Measurements from ENCODE around the gene SLC7A1. TPM values are rescaled to one million over a fixed set of nuclear protein-coding genes. Genes with fewer than 3 reads are reported as not detected.

Gene SLC7A1
- total RNA-seq, 1 donor from 2014 or later = 138 TPM

DNA sequence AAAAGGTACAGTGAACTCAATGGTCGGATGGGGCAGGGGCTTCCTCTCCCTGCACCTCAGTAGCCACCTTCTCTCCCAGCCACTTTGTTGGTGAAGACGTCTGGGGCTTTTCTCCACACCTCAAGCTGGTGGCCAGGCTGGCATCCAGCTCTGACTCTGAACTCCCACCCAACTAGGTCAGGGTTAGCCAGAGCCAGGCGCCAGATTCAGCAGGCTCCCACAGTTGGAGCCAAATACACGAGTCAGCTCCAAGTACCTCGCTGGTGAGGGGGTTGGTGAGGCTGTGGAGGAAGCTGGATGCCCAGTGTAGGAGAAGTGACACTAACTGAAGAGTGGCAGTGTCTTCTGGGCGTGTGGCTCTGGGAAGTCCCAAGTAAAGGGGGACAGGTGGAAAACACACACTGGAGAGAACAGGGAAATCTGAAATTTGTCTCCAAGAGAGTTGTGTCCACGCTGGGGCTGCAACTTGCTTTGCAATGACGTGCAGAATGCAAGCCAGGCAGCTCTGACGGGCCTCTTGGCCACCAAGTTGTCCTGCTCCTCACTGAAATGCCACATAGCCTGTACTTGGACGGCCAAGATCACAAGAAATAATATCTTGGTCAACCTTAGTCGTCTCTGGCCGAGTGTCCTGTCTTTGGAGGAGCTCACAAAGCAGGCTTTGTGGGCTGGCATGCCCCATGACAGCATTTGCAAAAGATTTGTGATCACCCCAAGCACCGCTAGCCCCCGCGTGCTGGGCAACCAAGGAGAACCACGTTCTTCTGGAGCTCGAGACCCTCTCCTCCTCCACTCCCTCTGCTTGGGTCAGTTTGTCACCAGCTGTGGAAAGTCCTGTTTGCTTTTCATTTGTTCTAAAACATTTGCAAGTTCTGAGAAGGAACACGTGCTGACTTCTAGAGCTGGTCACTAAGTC lies 18.1 kb downstream of the SLC7A1 start:
- H3K27ac Mint-ChIP-seq = no peak overlapping the region
- H3K27me3 Mint-ChIP-seq = no peaks in the 10 kb centered on the region
- H3K36me3 Mint-ChIP-seq (ENCODE audit: low read depth) = peaks cover 17% of the 10 kb centered on the region
- H3K4me1 Mint-ChIP-seq = peaks cover 26% of the 10 kb centered on the region
- no peak overlapping the region for H3K4me3 Mint-ChIP-seq
- no peak for DNase-seq
- no peaks in the 10 kb centered on the region for H3K9me3 Mint-ChIP-seq
- intact Hi-C loops (cut with micrococcal nuclease) = no loop called here

DNA sequence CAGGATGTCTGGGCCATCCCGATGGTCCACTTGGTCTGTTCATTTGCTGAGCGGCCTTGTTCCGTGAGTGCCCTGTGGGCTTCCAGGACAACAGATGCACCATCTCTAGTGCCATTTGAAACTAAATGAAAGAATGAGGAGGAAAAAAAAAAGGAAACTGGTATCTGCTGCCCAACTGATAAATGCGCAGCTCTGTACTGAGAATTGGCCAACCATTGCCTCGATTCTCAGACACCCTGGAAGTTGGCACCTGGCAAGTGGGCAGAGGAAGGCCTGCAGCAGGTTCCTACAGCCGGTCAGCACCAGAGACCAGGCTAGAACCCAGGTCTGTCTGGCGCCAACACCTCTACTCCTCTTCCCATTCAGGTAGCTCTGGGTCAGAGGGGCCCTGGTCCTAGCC lies 18.9 kb downstream of the SLC7A1 start:
- DNase-seq = no peak
- Mint-ChIP-seq H3K27ac (no peak overlapping the region), H3K36me3 (ENCODE audit: low read depth) (peaks cover 17% of the 10 kb centered on the region), H3K9me3 (no peaks in the 10 kb centered on the region), H3K4me1 (peaks cover 28% of the 10 kb centered on the region), H3K4me3 (no peak overlapping the region), H3K27me3 (no peaks in the 10 kb centered on the region)
- intact Hi-C loops (cut with micrococcal nuclease) = no loop called here

DNA sequence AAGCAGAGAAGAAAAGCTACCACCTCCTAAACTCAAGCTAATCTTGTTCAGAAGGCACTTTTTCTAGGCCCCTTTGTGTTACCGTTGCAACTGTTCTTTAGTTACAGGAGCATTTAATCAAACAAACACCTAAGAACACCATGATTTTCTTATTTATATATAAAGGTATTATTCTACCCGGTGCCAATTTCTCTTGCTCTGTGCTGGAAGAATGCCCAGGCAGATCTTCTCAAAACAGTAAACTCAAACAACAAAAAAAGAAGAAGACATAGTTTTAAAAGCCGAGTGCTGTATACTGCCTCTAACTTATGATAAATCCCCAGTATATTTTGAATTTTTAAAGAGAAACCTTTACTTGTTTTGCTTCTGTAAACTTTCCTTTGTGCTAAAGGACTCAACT lies 20.4 kb downstream of the SLC7A1 start:
- Mint-ChIP-seq H3K27ac (no peak overlapping the region), H3K4me1 (peaks cover 27% of the 10 kb centered on the region), H3K4me3 (no peak overlapping the region), H3K36me3 (ENCODE audit: low read depth) (peaks cover 18% of the 10 kb centered on the region), H3K27me3 (no peaks in the 10 kb centered on the region), H3K9me3 (no peaks in the 10 kb centered on the region)
- intact Hi-C loops (cut with micrococcal nuclease) = no loop called here
- DNase-seq = no peak

DNA sequence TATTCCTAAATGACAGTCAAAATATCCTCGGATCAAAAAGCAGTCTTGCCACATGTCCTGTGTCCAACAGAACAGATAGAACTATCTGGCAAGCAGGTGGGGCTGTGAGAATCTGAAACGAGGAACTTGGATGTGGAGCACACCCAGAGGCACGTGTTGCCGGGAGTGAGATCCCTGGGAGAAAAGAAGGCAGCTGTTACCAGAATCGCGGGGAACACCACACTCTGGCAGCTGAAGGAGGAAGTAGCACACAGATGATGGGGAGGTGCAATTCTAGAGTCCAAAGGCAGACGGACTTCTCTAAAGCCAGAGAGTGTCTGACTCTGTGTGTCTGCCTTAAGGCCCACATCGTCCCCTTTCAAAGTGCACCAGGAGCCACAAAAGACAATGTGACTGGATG lies 22.3 kb downstream of the SLC7A1 start:
- no peak for DNase-seq
- no peaks in the 10 kb centered on the region for H3K9me3 Mint-ChIP-seq
- peak overlapping the region; percentile 52 for H3K27ac Mint-ChIP-seq
- no peaks in the 10 kb centered on the region for H3K27me3 Mint-ChIP-seq
- peaks cover 16% of the 10 kb centered on the region for H3K36me3 Mint-ChIP-seq (ENCODE audit: low read depth)
- intact Hi-C loops (cut with micrococcal nuclease) = no loop called here
- H3K4me3 Mint-ChIP-seq = no peak overlapping the region
- peaks cover 34% of the 10 kb centered on the region for H3K4me1 Mint-ChIP-seq

DNA sequence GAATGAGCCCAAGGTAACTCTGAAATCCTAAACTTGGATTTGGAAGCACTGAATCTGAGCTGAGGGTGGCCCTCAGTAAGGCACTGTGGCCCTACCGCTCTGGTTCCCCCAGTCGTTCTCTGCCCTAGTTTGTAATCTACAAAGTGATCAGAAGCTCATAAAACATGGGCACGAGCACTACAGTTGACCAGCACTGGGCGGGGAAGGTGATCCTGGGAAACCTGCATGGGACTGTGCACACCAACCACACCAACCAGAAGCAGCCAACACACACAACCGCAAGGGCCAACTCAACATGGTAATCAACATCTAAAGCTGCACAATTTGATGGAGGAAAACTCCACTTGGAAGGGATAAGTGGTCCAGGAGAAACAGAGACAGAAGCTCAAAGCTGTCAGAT lies 22.9 kb downstream of the SLC7A1 start:
- intact Hi-C loops (cut with micrococcal nuclease) = no loop called here
- Mint-ChIP-seq H3K4me1 (peaks cover 32% of the 10 kb centered on the region), H3K27ac (peak overlapping the region; percentile 32), H3K27me3 (no peaks in the 10 kb centered on the region), H3K9me3 (no peaks in the 10 kb centered on the region), H3K36me3 (ENCODE audit: low read depth) (peaks cover 16% of the 10 kb centered on the region), H3K4me3 (no peak overlapping the region)
- DNase-seq = no peak

DNA sequence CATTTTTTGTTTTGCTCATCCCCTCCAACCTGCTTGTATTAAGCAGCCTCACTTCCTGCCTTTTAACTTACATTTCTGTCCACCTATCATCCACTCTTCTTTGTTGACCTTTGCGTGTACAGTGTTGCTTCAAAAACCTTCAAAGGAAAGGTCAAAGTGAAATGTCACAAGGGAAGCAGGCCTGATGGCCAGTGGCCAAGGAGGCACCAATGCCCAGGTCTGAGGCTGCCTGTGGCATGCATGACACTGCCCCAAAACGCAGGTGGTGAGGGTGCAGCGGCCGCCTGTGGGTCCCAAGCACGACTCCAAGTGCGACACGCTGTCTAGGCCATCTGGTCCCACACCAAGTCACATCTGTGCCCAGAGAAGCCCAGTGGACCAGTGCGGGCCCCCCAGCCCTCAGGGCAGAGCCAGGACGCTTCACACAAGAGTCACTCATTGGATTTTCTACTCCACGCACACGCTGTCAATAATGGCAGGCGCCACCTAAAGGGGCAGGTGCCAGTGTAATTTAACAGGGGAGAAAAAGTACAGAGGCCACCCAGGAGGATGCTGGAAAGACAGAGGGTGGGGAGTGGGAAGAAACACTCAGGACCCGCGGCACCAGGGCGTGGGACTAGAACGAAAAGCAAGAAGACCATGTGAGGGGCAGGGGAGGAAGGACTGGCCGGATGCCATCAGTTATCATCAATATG lies 23.5 kb downstream of the SLC7A1 start:
- H3K27ac Mint-ChIP-seq = no peak overlapping the region
- peaks cover 16% of the 10 kb centered on the region for H3K36me3 Mint-ChIP-seq (ENCODE audit: low read depth)
- H3K4me1 Mint-ChIP-seq = peaks cover 32% of the 10 kb centered on the region
- DNase-seq = no peak
- H3K9me3 Mint-ChIP-seq = no peaks in the 10 kb centered on the region
- H3K27me3 Mint-ChIP-seq = no peaks in the 10 kb centered on the region
- no peak overlapping the region for H3K4me3 Mint-ChIP-seq
- intact Hi-C loops (cut with micrococcal nuclease) = no loop called here

DNA sequence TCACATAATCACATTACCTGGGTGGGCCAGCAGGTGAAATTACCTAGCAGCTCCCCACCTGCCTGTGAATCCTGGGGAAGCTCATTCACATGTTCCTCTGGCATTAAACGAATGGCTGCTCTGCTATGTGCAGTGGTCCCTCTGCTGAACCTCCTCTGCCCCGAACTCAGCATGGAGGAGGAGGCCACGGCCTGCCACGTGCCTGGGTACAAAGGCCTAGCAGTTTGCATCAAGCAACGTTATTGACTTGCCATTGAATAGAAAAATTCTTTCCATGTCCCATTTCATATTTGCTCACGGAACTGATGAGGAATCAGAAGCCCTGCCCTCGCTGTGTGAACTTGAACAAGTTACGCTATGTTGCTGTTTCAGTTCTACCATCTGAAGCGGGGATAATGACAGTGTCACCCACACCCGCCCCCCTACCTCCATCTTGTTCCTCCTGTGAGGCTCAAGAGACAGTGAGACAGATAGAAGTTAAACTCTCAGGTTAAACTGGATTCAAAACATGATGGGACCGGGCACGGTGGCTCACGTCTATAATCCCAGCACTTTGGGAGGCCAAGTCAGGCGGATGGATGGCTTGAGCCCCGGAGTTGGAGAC lies 25.3 kb downstream of the SLC7A1 start:
- H3K4me3 Mint-ChIP-seq = no peak overlapping the region
- intact Hi-C loops (cut with micrococcal nuclease) = no loop called here
- no peaks in the 10 kb centered on the region for H3K9me3 Mint-ChIP-seq
- no peak for DNase-seq
- H3K27me3 Mint-ChIP-seq = no peaks in the 10 kb centered on the region
- no peak overlapping the region for H3K27ac Mint-ChIP-seq
- peaks cover 40% of the 10 kb centered on the region for H3K4me1 Mint-ChIP-seq
- H3K36me3 Mint-ChIP-seq (ENCODE audit: low read depth) = peaks cover 13% of the 10 kb centered on the region

DNA sequence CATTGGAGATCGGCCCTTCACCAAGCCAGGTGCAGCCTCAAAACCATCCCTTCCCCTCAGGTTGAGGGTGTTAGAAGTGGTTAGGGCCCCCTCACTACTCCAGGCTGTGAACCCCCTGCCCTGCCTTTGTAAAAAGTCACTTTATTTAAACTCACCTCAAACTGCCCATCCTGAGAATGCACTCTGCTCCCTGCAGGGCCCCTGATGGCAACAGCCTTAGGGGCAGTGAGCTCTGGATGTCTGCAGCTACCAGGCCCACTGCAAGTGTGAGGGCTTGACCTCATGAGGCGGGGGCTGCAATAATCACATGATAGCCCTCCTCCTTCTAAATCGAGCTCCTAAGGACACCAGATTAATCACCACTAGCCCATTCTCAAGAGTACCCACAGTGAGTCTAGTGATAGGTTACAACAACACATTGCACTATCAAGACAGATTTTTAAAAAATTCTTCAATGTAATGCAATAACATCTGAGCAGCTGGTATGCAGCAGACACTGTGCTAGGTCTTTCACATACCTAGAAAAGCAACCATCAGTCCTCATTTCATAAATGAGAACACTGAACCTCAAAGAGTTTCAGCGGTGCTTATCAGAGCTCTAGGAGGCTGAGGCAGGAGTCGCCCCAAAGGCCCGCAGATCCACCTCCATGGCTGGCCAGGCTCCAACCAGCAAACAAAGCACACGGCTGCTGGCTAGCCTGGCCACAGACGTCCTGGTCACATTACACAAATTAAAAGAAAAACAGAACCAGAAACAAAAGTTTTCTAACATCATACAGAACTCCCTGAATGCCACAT lies 26.0 kb downstream of the SLC7A1 start:
- intact Hi-C loops (cut with micrococcal nuclease) = no loop called here
- H3K4me1 Mint-ChIP-seq = peaks cover 43% of the 10 kb centered on the region
- no peaks in the 10 kb centered on the region for H3K9me3 Mint-ChIP-seq

DNA sequence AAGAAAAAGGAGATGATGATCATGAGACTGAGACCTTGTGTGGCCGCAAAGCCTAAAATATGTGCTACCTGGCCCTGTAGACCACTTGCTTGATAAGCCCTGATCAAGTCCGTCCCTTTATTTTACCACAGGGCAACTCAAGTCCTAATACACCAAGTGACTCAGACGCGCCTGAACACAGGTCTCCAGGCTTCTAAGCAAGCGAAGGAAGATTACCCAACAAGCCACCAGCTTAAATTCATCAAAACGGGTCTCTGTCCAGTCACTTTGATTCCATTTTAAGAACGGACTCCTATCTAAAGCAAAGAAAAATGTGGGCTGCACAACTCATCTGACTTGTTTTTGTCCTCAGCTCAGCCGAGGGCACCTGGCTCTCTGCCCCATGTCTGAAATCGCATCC lies 26.8 kb downstream of the SLC7A1 start:
- intact Hi-C loops (cut with micrococcal nuclease) = no loop called here
- H3K27me3 Mint-ChIP-seq = no peaks in the 10 kb centered on the region
- H3K4me1 Mint-ChIP-seq = peaks cover 42% of the 10 kb centered on the region
- no peak for DNase-seq
- H3K27ac Mint-ChIP-seq = no peak overlapping the region
- H3K9me3 Mint-ChIP-seq = no peaks in the 10 kb centered on the region
- no peak overlapping the region for H3K4me3 Mint-ChIP-seq
- H3K36me3 Mint-ChIP-seq (ENCODE audit: low read depth) = peaks cover 11% of the 10 kb centered on the region

More for the DNA sequence above, 26.0 kb downstream of the SLC7A1 start:
- Mint-ChIP-seq H3K27me3 (no peaks in the 10 kb centered on the region), H3K4me3 (no peak overlapping the region), H3K36me3 (ENCODE audit: low read depth) (peaks cover 11% of the 10 kb centered on the region), H3K27ac (no peak overlapping the region)
- DNase-seq = no peak

DNA sequence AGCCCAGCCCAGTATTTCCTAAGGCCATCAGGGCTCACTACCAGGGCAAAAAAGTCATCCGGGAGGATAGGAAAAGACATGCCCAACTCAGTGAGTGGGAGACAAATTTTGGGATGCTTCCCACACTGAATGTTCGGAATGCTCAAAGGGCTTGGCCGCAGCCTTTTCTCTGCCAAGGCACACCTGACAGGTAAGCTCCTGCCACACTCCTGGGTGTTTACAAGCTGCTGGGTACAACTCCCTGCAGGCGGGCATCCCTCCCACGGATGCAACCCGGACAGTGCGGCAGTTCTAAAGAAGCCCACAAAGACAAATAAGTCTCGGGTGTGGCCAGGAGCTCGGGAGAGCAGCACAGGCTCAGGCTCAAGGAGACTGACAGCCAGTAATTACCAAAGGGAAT lies 28.1 kb downstream of the SLC7A1 start:
- no peaks in the 10 kb centered on the region for H3K27me3 Mint-ChIP-seq
- no peak overlapping the region for H3K4me3 Mint-ChIP-seq
- H3K27ac Mint-ChIP-seq = no peak overlapping the region
- peaks cover 11% of the 10 kb centered on the region for H3K36me3 Mint-ChIP-seq (ENCODE audit: low read depth)
- no peaks in the 10 kb centered on the region for H3K9me3 Mint-ChIP-seq
- DNase-seq = no peak
- intact Hi-C loops (cut with micrococcal nuclease) = no loop called here
- peaks cover 43% of the 10 kb centered on the region for H3K4me1 Mint-ChIP-seq

DNA sequence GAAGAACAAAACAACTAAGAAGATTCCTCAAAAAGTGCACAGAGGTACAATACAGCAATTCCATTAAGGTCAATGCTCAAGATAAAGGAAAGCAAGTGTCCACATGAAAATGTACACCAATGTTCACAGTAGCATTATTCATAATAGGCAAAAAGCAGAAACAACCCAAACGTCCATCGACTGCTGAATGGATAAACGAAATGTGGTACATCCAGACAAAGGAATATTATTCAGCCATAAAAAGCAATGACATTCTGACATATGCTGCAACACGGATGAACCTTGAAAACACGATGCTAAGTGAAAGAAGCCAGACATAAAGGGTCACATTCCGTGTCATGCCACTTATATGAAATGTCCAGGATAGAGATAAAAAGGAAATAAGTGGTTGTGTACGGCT lies 29.3 kb downstream of the SLC7A1 start:
- intact Hi-C loops (cut with micrococcal nuclease) = no loop called here
- no peak for DNase-seq
- Mint-ChIP-seq H3K9me3 (no peaks in the 10 kb centered on the region), H3K36me3 (ENCODE audit: low read depth) (peaks cover 11% of the 10 kb centered on the region), H3K27me3 (no peaks in the 10 kb centered on the region), H3K4me3 (no peak overlapping the region), H3K27ac (no peak overlapping the region), H3K4me1 (peaks cover 41% of the 10 kb centered on the region)

DNA sequence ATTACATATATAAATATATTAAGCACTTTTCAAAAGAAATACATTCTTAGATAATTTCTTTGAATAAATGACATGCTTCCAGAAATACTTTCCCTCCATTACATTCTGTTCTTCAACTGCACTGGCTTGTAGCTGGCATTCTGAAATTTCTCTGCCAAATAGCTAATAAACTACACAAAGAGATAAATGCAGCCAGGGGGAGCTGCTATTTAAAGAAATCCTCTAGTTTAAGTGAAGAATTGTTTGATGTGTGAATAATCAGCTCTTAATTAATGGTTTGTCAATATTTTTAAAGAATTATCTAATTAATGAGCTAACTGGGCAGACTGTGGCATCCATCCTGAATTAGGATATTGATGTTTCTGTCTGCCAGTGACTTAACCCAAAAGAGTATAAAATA lies 30.7 kb downstream of the SLC7A1 start:
- no peak overlapping the region for H3K4me3 Mint-ChIP-seq
- peaks cover 6% of the 10 kb centered on the region for H3K36me3 Mint-ChIP-seq (ENCODE audit: low read depth)
- intact Hi-C loops (cut with micrococcal nuclease) = no loop called here
- DNase-seq = no peak
- no peaks in the 10 kb centered on the region for H3K9me3 Mint-ChIP-seq
- no peaks in the 10 kb centered on the region for H3K27me3 Mint-ChIP-seq
- no peak overlapping the region for H3K27ac Mint-ChIP-seq
- H3K4me1 Mint-ChIP-seq = peaks cover 35% of the 10 kb centered on the region

DNA sequence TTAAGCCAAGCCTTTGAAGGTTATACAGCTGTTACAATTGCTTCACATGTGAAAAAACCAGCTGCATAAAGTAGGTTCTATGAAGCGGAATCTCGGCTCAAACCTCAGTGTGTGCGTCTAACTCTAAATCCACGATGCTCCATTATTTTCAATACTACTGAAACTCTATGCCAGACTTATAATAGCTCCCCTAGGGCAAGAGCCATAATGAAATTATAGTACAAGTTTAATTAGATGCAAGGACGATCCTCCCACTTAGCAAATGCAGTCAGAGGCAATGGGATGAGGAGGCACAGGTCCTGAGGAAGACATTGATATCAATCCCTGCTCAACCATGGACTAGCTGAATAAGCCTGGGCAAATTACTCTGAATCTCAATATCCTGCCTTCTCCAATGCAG lies 31.1 kb downstream of the SLC7A1 start:
- H3K36me3 Mint-ChIP-seq (ENCODE audit: low read depth) = peaks cover 6% of the 10 kb centered on the region
- no peaks in the 10 kb centered on the region for H3K27me3 Mint-ChIP-seq
- no peak for DNase-seq
- peaks cover 34% of the 10 kb centered on the region for H3K4me1 Mint-ChIP-seq
- H3K27ac Mint-ChIP-seq = no peak overlapping the region
- intact Hi-C loops (cut with micrococcal nuclease) = no loop called here
- no peaks in the 10 kb centered on the region for H3K9me3 Mint-ChIP-seq
- no peak overlapping the region for H3K4me3 Mint-ChIP-seq

Measured in activated CD4-positive, alpha-beta T cell treated with anti-CD3 and anti-CD28 coated beads, Interleukin-2, amount 10 ng/mL, durations not matched to agents 24 days and 14 days (primary cell).